Measurements from ENCODE around the gene ARF5.

DNA sequence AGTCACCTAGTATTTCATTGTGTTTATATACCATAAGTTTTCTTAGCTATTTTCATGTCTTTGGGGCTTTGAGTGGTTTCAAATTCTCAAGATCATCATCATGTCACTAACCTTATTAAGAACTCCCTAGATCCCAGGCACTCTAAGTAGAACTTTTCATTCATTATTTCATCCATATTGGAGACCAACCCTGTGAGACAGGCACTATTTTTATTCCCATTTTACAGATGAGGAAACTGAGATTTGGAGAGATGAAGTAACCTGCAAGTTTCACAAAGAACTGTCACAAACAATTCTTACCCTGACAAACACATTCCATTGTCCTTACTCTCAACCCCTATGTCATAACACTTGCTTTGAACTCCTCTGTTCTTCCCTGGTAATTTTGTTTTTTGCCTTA lies 50.0 kb downstream of the ARF5 start:
- TF ChIP-seq, protein P1, sequence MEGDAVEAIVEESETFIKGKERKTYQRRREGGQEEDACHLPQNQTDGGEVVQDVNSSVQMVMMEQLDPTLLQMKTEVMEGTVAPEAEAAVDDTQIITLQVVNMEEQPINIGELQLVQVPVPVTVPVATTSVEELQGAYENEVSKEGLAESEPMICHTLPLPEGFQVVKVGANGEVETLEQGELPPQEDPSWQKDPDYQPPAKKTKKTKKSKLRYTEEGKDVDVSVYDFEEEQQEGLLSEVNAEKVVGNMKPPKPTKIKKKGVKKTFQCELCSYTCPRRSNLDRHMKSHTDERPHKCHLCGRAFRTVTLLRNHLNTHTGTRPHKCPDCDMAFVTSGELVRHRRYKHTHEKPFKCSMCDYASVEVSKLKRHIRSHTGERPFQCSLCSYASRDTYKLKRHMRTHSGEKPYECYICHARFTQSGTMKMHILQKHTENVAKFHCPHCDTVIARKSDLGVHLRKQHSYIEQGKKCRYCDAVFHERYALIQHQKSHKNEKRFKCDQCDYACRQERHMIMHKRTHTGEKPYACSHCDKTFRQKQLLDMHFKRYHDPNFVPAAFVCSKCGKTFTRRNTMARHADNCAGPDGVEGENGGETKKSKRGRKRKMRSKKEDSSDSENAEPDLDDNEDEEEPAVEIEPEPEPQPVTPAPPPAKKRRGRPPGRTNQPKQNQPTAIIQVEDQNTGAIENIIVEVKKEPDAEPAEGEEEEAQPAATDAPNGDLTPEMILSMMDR (IDR thresholded peaks at IDR 0.05) = no peak
- TF ChIP-seq POLR2A (IDR thresholded peaks at IDR 0.05; ENCODE audit: low read depth) (no peak), POLR2AphosphoS5 (IDR thresholded peaks at IDR 0.05) (no peak), EP300 (IDR thresholded peaks at IDR 0.05) (no peak)

Data from esophagus muscularis mucosa (tissue), 4 donors.